Mesenchymal stem cell (in vitro differentiated cells and primary cell): ENCODE results near the gene OPHN1.
"Not testable (repeated sequence)": the region's sequence is repeated elsewhere in the genome, so short reads cannot be mapped to it uniquely, and the experiment has no call there.

Experiments
- DNase-seq: peaks from one replicate; pipeline ENCODE4 v3.0.0-alpha.2; 2013
- H2AFZ ChIP-seq: one replicate; pipeline ENCODE4 v1.6.1; 2013; ENCODE audit warnings: low read depth, mild to moderate bottlenecking, control low read depth, inconsistent platforms, low read length, moderate library complexity
- H2AK5ac ChIP-seq: 2 replicates; pipeline ENCODE4 v1.6.1; 2013; ENCODE audit warnings: low read length, moderate library complexity, mild to moderate bottlenecking, inconsistent platforms; ENCODE audit not compliant: severe bottlenecking
- H2BK120ac ChIP-seq: one replicate; pipeline ENCODE4 v1.6.1; 2013; ENCODE audit warnings: low read depth, mild to moderate bottlenecking, inconsistent platforms, low read length, moderate library complexity
- H2BK12ac ChIP-seq, 2 experiments: one replicate each; pipeline ENCODE4 v1.6.1; 2013; ENCODE audit warnings: inconsistent platforms in 2 of 2, low read length in 2 of 2, mild to moderate bottlenecking in 2 of 2, moderate library complexity in 2 of 2, control low read depth in 1 of 2
- H2BK15ac ChIP-seq: one replicate; pipeline ENCODE4 v1.6.1; 2013; ENCODE audit warnings: mild to moderate bottlenecking, low read depth, inconsistent platforms; ENCODE audit not compliant: poor library complexity, severe bottlenecking
- H2BK5ac ChIP-seq: 2 replicates; pipeline ENCODE4 v1.6.1; 2013; ENCODE audit warnings: low read depth, mild to moderate bottlenecking, low read length, control low read depth, inconsistent platforms; ENCODE audit not compliant: poor library complexity, severe bottlenecking
- H3K14ac ChIP-seq, 2 experiments: one replicate each; pipeline ENCODE4 v1.6.1; 2013; ENCODE audit warnings: inconsistent platforms in 2 of 2, low read length in 2 of 2, control low read depth in 1 of 2, mild to moderate bottlenecking in 1 of 2, moderate library complexity in 1 of 2
- H3K18ac ChIP-seq, 2 experiments: one replicate each; pipeline ENCODE4 v1.6.1; 2013; ENCODE audit warnings: inconsistent platforms in 2 of 2, low read length in 2 of 2, control low read depth in 1 of 2, low read depth in 1 of 2, mild to moderate bottlenecking in 1 of 2
- H3K23ac ChIP-seq, 2 experiments: one replicate each; pipeline ENCODE4 v1.6.1; 2013; ENCODE audit warnings: inconsistent platforms in 2 of 2, low read length in 2 of 2, mild to moderate bottlenecking in 2 of 2, moderate library complexity in 2 of 2, control low read depth in 1 of 2
- H3K27ac ChIP-seq: 2 replicates; pipeline ENCODE4 v1.5.1; 2013; ENCODE audit warnings: mild to moderate bottlenecking, moderate library complexity, low read length, control low read depth, inconsistent platforms; ENCODE audit not compliant: poor library complexity, severe bottlenecking
- H3K27me3 ChIP-seq, 2 experiments: 2 replicates each; pipeline versions ENCODE4 v1.6.1 to v1.7.0; 2013; ENCODE audit warnings: low read length in 2 of 2, mild to moderate bottlenecking in 2 of 2, moderate library complexity in 2 of 2, control low read depth in 1 of 2, inconsistent platforms in 1 of 2; ENCODE audit not compliant: control insufficient read depth in 1 of 2, insufficient read depth in 1 of 2
- H3K36me3 ChIP-seq, 2 experiments: 2 replicates each; pipeline versions ENCODE4 v1.6.1 to v1.7.0; 2013; ENCODE audit warnings: low read length in 2 of 2, control low read depth in 1 of 2, inconsistent platforms in 1 of 2, low read depth in 1 of 2, mild to moderate bottlenecking in 1 of 2; ENCODE audit not compliant: insufficient read depth in 2 of 2, control insufficient read depth in 1 of 2
- H3K4ac ChIP-seq, 2 experiments: one replicate each; pipeline ENCODE4 v1.6.1; 2013; ENCODE audit warnings: inconsistent platforms in 2 of 2, low read length in 2 of 2, mild to moderate bottlenecking in 2 of 2, moderate library complexity in 2 of 2, control low read depth in 1 of 2, low read depth in 1 of 2
- H3K4me1 ChIP-seq: 2 replicates; pipeline ENCODE4 v1.6.1; 2013; ENCODE audit warnings: low read depth, low read length, control low read depth; ENCODE audit not compliant: control insufficient read depth, insufficient read depth
- H3K4me2 ChIP-seq: 2 replicates; pipeline ENCODE4 v1.6.1; 2013; ENCODE audit warnings: low read length, mild to moderate bottlenecking, inconsistent platforms; ENCODE audit not compliant: poor library complexity, severe bottlenecking
- H3K4me3 ChIP-seq, 2 experiments: 2 replicates each; pipeline versions ENCODE4 v1.5.1 to v1.7.0; 2013; ENCODE audit warnings: low read length in 2 of 2, mild to moderate bottlenecking in 2 of 2, control low read depth in 1 of 2, low read depth in 1 of 2; ENCODE audit not compliant: insufficient read depth in 1 of 2
- H3K79me1 ChIP-seq: replicated peaks from 2 replicates; pipeline ENCODE4 v1.6.1; 2013; ENCODE audit warnings: mild to moderate bottlenecking, control low read depth, low read length, inconsistent platforms; ENCODE audit not compliant: poor library complexity, severe bottlenecking
- H3K9ac ChIP-seq: 2 replicates; pipeline ENCODE4 v1.7.0; 2013; ENCODE audit warnings: mild to moderate bottlenecking, low read length, moderate library complexity
- H3K9me3 ChIP-seq: 2 replicates; pipeline ENCODE4 v1.7.0; 2013; ENCODE audit warnings: mild to moderate bottlenecking, low read length; ENCODE audit not compliant: control insufficient read depth
- H4K8ac ChIP-seq: one replicate; pipeline ENCODE4 v1.6.1; 2013; ENCODE audit warnings: inconsistent platforms, mild to moderate bottlenecking, low read length, moderate library complexity
- H4K91ac ChIP-seq: one replicate; pipeline ENCODE4 v1.6.1; 2013; ENCODE audit warnings: mild to moderate bottlenecking, low read length, inconsistent platforms
- WGBS: methylation state at CpG from one replicate; pipeline ENCODE4 v1.1.7; 2013; ENCODE audit warnings: mixed read lengths; 5-methylcytosine and 5-hydroxymethylcytosine counted together

The OPHN1 gene

GRCh38 chrX:68264793-68265192, 168.5 kb downstream of the OPHN1 start:
- WGBS: 85% methylated on average over 9 of the region's 9 CpGs

GRCh38 chrX:68261060-68261672, 172.1 kb downstream of the OPHN1 start:
- Histone ChIP-seq H3K27ac (no peak overlapping the region), H2BK5ac (no peak overlapping the region), H3K23ac (no peak overlapping the region), H3K4me2 (no peak overlapping the region), H4K91ac (no peak overlapping the region), H3K4me3 (no peak overlapping the region), H2BK120ac (no peak overlapping the region), H3K9me3 (no peaks in the 10 kb centered on the region), H2AFZ (no peak overlapping the region), H2AK5ac (no peak overlapping the region), H2BK12ac (no peak overlapping the region), H3K36me3 (no peaks in the 10 kb centered on the region), H3K4me1 (no peaks in the 10 kb centered on the region), H4K8ac (no peak overlapping the region), H3K9ac (no peak overlapping the region), H2BK15ac (no peak overlapping the region), H3K79me1 (no peaks in the 10 kb centered on the region), H3K14ac (no peak overlapping the region), H3K27me3 (peaks cover 0 to 6% of the 10 kb centered on the region in 2 experiments), H3K18ac (no peak overlapping the region), H3K4ac (no peak overlapping the region)
- 96% methylated on average over 4 of the region's 4 CpGs for WGBS
- no peak for DNase-seq

More at GRCh38 chrX:68264793-68265192, 168.5 kb downstream of the OPHN1 start:
- H2AFZ ChIP-seq, H2BK120ac ChIP-seq, H4K8ac ChIP-seq, H3K9me3 ChIP-seq, H4K91ac ChIP-seq, H2BK12ac ChIP-seq, H2AK5ac ChIP-seq, H3K4ac ChIP-seq, H3K4me3 ChIP-seq, H3K14ac ChIP-seq, H3K27ac ChIP-seq, H3K4me1 ChIP-seq, H3K27me3 ChIP-seq, H3K36me3 ChIP-seq, H3K18ac ChIP-seq, H3K23ac ChIP-seq, DNase-seq, H3K9ac ChIP-seq, H3K4me2 ChIP-seq, H2BK5ac ChIP-seq, H2BK15ac ChIP-seq, H3K79me1 ChIP-seq: not testable (repeated sequence)

GRCh38 chrX:68256990-68257389, 176.3 kb downstream of the OPHN1 start:
- H2BK120ac ChIP-seq: no peak overlapping the region
- no peak overlapping the region for H2BK12ac ChIP-seq
- no peak overlapping the region for H3K18ac ChIP-seq
- peaks cover 0 to 7% of the 10 kb centered on the region in 2 experiments for H3K27me3 ChIP-seq
- peaks cover 1% of the 10 kb centered on the region for H3K79me1 ChIP-seq
- H3K36me3 ChIP-seq: no peaks in the 10 kb centered on the region
- H4K8ac ChIP-seq: no peak overlapping the region
- H3K4me1 ChIP-seq: peaks cover 1% of the 10 kb centered on the region
- H2AFZ ChIP-seq: no peak overlapping the region
- no peak overlapping the region for H3K4me2 ChIP-seq
- no peak overlapping the region for H3K27ac ChIP-seq
- no peak overlapping the region for H3K4ac ChIP-seq
- no peak overlapping the region for H2BK15ac ChIP-seq
- H2BK5ac ChIP-seq: no peak overlapping the region
- H3K14ac ChIP-seq: no peak overlapping the region
- H3K23ac ChIP-seq: no peak overlapping the region
- no peaks in the 10 kb centered on the region for H3K9me3 ChIP-seq
- H4K91ac ChIP-seq: no peak overlapping the region
- H3K4me3 ChIP-seq: no peak overlapping the region
- no peak overlapping the region for H3K9ac ChIP-seq
- no peak for DNase-seq
- no peak overlapping the region for H2AK5ac ChIP-seq
- WGBS: no CpG with 5 or more reads among the region's 2 CpGs

GRCh38 chrX:68254738-68255645, 178.3 kb downstream of the OPHN1 start:
- Histone ChIP-seq H2BK12ac (no peak overlapping the region), H3K4me1 (peaks cover 1% of the 10 kb centered on the region), H3K36me3 (no peaks in the 10 kb centered on the region), H2BK5ac (no peak overlapping the region), H3K27ac (peak overlapping the region; percentile 82), H4K8ac (no peak overlapping the region), H2BK120ac (no peak overlapping the region), H3K14ac (no peak overlapping the region), H3K79me1 (peaks cover 1% of the 10 kb centered on the region), H3K9ac (no peak overlapping the region), H3K4me3 (no peak overlapping the region), H4K91ac (no peak overlapping the region), H3K18ac (no peak overlapping the region), H3K4me2 (no peak overlapping the region), H3K23ac (no peak overlapping the region), H3K9me3 (no peaks in the 10 kb centered on the region), H2AK5ac (no peak overlapping the region), H2BK15ac (no peak overlapping the region), H3K27me3 (peaks cover 0 to 12% of the 10 kb centered on the region in 2 experiments), H3K4ac (no peak overlapping the region), H2AFZ (no peak overlapping the region)
- no peak for DNase-seq
- WGBS: 92% methylated on average over 5 of the region's 11 CpGs
